OCI-LY7 (cell line): ENCODE data around the gene SEC23A. TPM values are rescaled to one million over a fixed set of nuclear protein-coding genes. Genes with fewer than 3 reads are reported as not detected.
"Not testable (repeated sequence)": the region's sequence is repeated elsewhere in the genome, so short reads cannot be mapped to it uniquely, and the experiment has no call there.

Source experiments
- BruUV-seq: library from RNA; stranded (reverse); fragments of 400-500 nt; replicated peaks from 2 replicates; lab custom pipeline; 2021; lab: Mats Ljungman, UMichigan
- CTCF ChIA-PET: fragments of 300-600 bp; sonication (Branson Sonifier 250); formaldehyde crosslinking; loops from one replicate; lab custom pipeline; 2022; ENCODE audit warnings: antibody characterized with exemption; ENCODE audit not compliant: unreplicated experiment; lab: Charles Lee
- POLR2A ChIA-PET: fragments of 300-600 bp; sonication (Branson Sonifier 250); formaldehyde crosslinking; loops from one replicate; lab custom pipeline; 2022; ENCODE audit warnings: antibody characterized with exemption; lab: Charles Lee
- DNase-seq: peaks from one replicate; pipeline ENCODE4 v3.0.0-alpha.2; 2015; ENCODE audit warnings: low spot score
- H2AFZ ChIP-seq: fragments of 200-600 bp; sonication (generic), shearing (Covaris generic); 2 replicates; pipeline ENCODE4 v1.6.1; 2014; ENCODE audit warnings: mild to moderate bottlenecking, antibody characterized with exemption, low read length, moderate library complexity
- H3K27ac ChIP-seq: fragments of 200-600 bp; sonication (generic); 2 replicates; pipeline ENCODE4 v1.5.1; 2014; ENCODE audit warnings: mixed run types, low read depth, mild to moderate bottlenecking, moderate library complexity, low read length, inconsistent platforms; ENCODE audit not compliant: poor library complexity, severe bottlenecking
- H3K36me3 ChIP-seq: fragments of 200-600 bp; sonication (generic); 2 replicates; pipeline ENCODE4 v1.6.1; 2014; ENCODE audit warnings: mild to moderate bottlenecking, antibody characterized with exemption, low read length, moderate library complexity, mixed read lengths; ENCODE audit not compliant: insufficient read depth
- H3K4me1 ChIP-seq: fragments of 200-600 bp; sonication (generic); 2 replicates; pipeline ENCODE4 v1.5.1; 2014; ENCODE audit warnings: mild to moderate bottlenecking, low read length; ENCODE audit not compliant: insufficient read depth, poor library complexity, severe bottlenecking
- H3K4me2 ChIP-seq: fragments of 200-600 bp; sonication (generic); 2 replicates; pipeline ENCODE4 v1.6.1; 2014; ENCODE audit warnings: mild to moderate bottlenecking, low read length
- H3K4me3 ChIP-seq: fragments of 200-600 bp; sonication (generic); 2 replicates; pipeline ENCODE4 v1.5.1; 2014; ENCODE audit warnings: mild to moderate bottlenecking, low read depth, low read length; ENCODE audit not compliant: poor library complexity, severe bottlenecking
- H3K79me2 ChIP-seq: fragments of 200-600 bp; sonication (generic); 2 replicates; pipeline ENCODE4 v1.6.1; 2016; ENCODE audit warnings: low read depth, mild to moderate bottlenecking, low read length, moderate library complexity, mixed read lengths; ENCODE audit not compliant: insufficient read depth
- H3K9me2 ChIP-seq: fragments of 200-600 bp; sonication (generic); 2 replicates; pipeline ENCODE4 v1.6.1; 2016; ENCODE audit warnings: mild to moderate bottlenecking, low read length, mixed read lengths; ENCODE audit not compliant: insufficient read depth
- H3K9me3 ChIP-seq: fragments of 200-600 bp; sonication (generic); 2 replicates; pipeline ENCODE4 v1.6.1; 2014; ENCODE audit warnings: mild to moderate bottlenecking, mixed run types, low read length, mixed read lengths
- H4K20me1 ChIP-seq: fragments of 200-600 bp; sonication (generic); 2 replicates; pipeline ENCODE4 v1.6.1; 2014; ENCODE audit warnings: mild to moderate bottlenecking, antibody characterized with exemption, low read length, moderate library complexity, mixed read lengths; ENCODE audit not compliant: insufficient read depth
- CTCF ChIP-seq: fragments of 200-600 bp; sonication (generic); conservative IDR thresholded peaks from 2 replicates; pipeline ENCODE4 v1.5.1; 2014; ENCODE audit warnings: mild to moderate bottlenecking, antibody characterized with exemption, low read length, moderate library complexity, mixed read lengths
- EZH2phosphoT487 ChIP-seq: fragments of 200-600 bp; sonication (generic); IDR thresholded peaks from 2 replicates; pipeline ENCODE4 v1.6.1; 2018; ENCODE audit warnings: low read depth, borderline replicate concordance, mild to moderate bottlenecking, mixed run types, antibody characterized with exemption, low read length, moderate library complexity, mixed read lengths
- intact Hi-C: fragments of 100-400 bp; cut with micrococcal nuclease; formaldehyde crosslinking; loops from one replicate; pipeline ENCODE4 v1.10.0; 2022; ENCODE audit not compliant: unreplicated experiment
- total RNA-seq, 2 experiments: library from RNA; depleted of rRNA in 1 of 2; stranded (reverse); fragments of >200 nt in 1 of 2; shearing (Covaris generic) in 1 of 2; gene quantifications; 2 replicates each; pipeline ENCODE4 v1.2.3, GENCODE V29; 2014 to 2022

The SEC23A gene
- total RNA-seq, 2 experiments from 2014 or later, result 47.5 to 55.7 TPM

DNA sequence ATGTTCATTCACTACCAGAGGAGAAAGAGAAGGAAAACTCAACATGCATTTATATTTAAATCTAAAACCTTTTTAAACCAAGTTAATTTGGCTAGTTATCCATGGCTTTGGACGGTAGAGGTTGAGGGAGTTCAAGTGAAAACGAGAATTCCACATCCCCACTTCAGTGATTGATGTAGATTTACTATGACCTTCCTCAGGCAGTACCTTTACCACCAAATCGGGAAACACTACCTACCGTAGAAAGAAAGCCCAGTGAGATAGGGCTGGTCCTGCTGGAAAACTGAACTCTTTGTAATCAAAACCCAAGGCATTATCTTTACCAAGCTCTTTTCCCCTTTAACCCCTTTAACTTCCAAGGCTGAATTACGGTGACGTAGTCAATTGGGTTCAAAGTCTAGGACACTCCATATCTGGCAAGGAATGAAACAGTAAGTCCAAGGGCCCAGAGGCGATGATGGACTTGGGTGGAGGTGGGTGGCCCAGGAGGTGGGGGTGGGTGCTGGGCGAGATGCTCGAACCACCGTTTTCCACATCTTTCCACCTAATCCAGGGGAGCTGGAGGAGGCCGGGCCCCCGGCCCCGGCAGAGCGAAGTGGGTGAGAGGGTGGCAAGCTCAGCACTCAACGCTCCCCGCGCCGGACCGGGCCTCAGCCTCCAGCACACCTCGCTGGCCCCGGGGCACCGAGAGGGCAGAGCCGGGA, 618 bp downstream of the SEC23A start:
- DNase-seq, result no peak
- H3K79me2 ChIP-seq, result peaks cover 33% of the 10 kb centered on the region
- no TSS peak for BruUV-seq
- peak overlapping the region; percentile 93 for H3K4me2 ChIP-seq
- H3K9me2 ChIP-seq, result no peaks in the 10 kb centered on the region
- POLR2A ChIA-PET, result interaction anchor here (0.7 to 3.9 kb wide), 10 partner anchors 9 to 329 kb away, joined by 3 to 49 read pairs (median 4); partner anchors contain the start of genes FBXO33, GEMIN2 and TRAPPC6B
- intact Hi-C loops, result loop anchor here (2.0 to 5.0 kb wide), 2 partner anchors 165 to 330 kb away; partner anchors contain the start of gene FBXO33
- H2AFZ ChIP-seq, result peak overlapping the region; percentile 90; the same call in 1 of the 2 replicates
- TF ChIP-seq EZH2phosphoT487 (no peak), CTCF (no peak)
- peak overlapping the region; percentile 46 for H3K27ac ChIP-seq
- H4K20me1 ChIP-seq, result 0 out of 2 replicates have a peak, but pooled peaks cover 3% of the 10 kb centered on the region
- H3K4me3 ChIP-seq, result peak overlapping the region; percentile 75
- CTCF ChIA-PET, result interaction anchor here (0.7 to 1.4 kb wide), 2 partner anchors 12 to 331 kb away, joined by 4 read pairs; partner anchors contain the start of gene GEMIN2
- no peaks in the 10 kb centered on the region for H3K9me3 ChIP-seq
- H3K4me1 ChIP-seq, result peaks cover 17% of the 10 kb centered on the region
- no peaks in the 10 kb centered on the region for H3K36me3 ChIP-seq

DNA sequence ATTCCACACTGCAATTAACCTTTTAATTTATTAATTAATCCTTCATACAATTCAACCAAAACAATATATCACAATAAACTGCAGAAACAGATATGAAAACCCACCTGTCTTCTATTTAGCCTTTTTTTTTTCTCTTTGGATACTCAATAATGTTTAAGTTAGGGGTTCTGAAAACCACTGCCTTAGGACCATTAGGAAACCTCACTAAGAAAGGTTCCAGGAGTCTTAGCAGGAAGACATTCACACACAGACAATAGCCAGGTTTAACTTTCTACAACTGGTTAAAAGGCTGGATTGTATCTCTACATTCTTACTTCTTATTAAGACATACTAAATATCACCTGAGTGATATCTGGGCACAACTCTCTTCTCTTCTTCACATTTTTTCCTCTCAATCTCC, 3.3 kb downstream of the SEC23A start:
- TSS peak; percentile 37 for BruUV-seq
- TF ChIP-seq EZH2phosphoT487 (no peak), CTCF (no peak)
- no peaks in the 10 kb centered on the region for H3K9me2 ChIP-seq
- no peak overlapping the region for H3K27ac ChIP-seq
- H3K4me2 ChIP-seq, result no peak overlapping the region
- H3K79me2 ChIP-seq, result peaks cover 38% of the 10 kb centered on the region
- H4K20me1 ChIP-seq, result 0 out of 2 replicates have a peak, but pooled peaks cover 3% of the 10 kb centered on the region
- ChIA-PET CTCF (no interaction called here), POLR2A (interaction anchor here (1.5 kb wide), 1 partner anchor 18 kb away, joined by 3 read pairs; no protein-coding TSS in a partner anchor)
- peaks cover 14% of the 10 kb centered on the region for H3K36me3 ChIP-seq
- no peak overlapping the region for H3K4me3 ChIP-seq
- no peaks in the 10 kb centered on the region for H3K9me3 ChIP-seq
- intact Hi-C loops, result loop anchor here (5.0 kb wide), 1 partner anchor 168 kb away; no protein-coding TSS in a partner anchor
- no peak for DNase-seq
- H2AFZ ChIP-seq, result no peak overlapping the region
- H3K4me1 ChIP-seq, result peaks cover 17% of the 10 kb centered on the region

- H3K9me2 ChIP-seq, H3K4me3 ChIP-seq, H3K4me2 ChIP-seq, CTCF ChIA-PET, H2AFZ ChIP-seq, H4K20me1 ChIP-seq, BruUV-seq, H3K27ac ChIP-seq, H3K9me3 ChIP-seq, DNase-seq, intact Hi-C loops: not testable (repeated sequence)
- H3K36me3 ChIP-seq, result peaks cover 18% of the 10 kb centered on the region
- peaks cover 38% of the 10 kb centered on the region for H3K79me2 ChIP-seq
- POLR2A ChIA-PET, result interaction anchor here (0.7 to 2.1 kb wide), 9 partner anchors 12 to 1083 kb away, joined by 3 to 7 read pairs (median 3); partner anchors contain the start of gene GEMIN2
- H3K4me1 ChIP-seq, result peaks cover 11% of the 10 kb centered on the region
Observed at GRCh38 chr14:39099215-39099614, 3.8 kb downstream of the SEC23A start.
